Muscle of leg (tissue), 11 donors: ENCODE results near the gene TMEM164. TPM values are rescaled to one million over a fixed set of nuclear protein-coding genes. Genes with fewer than 3 reads are reported as not detected.

Experiments
- DNase-seq: peaks from one replicate; pipeline ENCODE4 v3.0.0; 2013
- H3K27ac ChIP-seq: one replicate; pipeline ENCODE4 v1.5.1; 2013; ENCODE audit warnings: mild to moderate bottlenecking, low read length, control low read depth
- H3K27me3 ChIP-seq: one replicate; pipeline ENCODE4 v1.6.1; 2013; ENCODE audit warnings: low read length; ENCODE audit not compliant: control insufficient read depth, insufficient read depth
- H3K36me3 ChIP-seq: one replicate; pipeline ENCODE4 v1.6.1; 2013; ENCODE audit warnings: low read length; ENCODE audit not compliant: control insufficient read depth, insufficient read depth
- H3K4me1 ChIP-seq: one replicate; pipeline ENCODE4 v1.6.1; 2013; ENCODE audit warnings: low read length; ENCODE audit not compliant: control insufficient read depth, insufficient read depth
- H3K4me3 ChIP-seq: one replicate; pipeline ENCODE4 v1.5.1; 2013; ENCODE audit warnings: low read length, control low read depth
- H3K9me3 ChIP-seq: replicated peaks from 2 replicates; pipeline ENCODE4 v1.6.1; 2013; ENCODE audit warnings: low read depth, low read length; ENCODE audit not compliant: control insufficient read depth
- WGBS: methylation state at CpG from one replicate; pipeline ENCODE4 v1.1.5; 2013; ENCODE audit warnings: missing lambda C conversion rate; ENCODE audit not compliant: insufficient coverage; 5-methylcytosine and 5-hydroxymethylcytosine counted together
- polyA plus RNA-seq, 8 donors: library from polyadenylated mRNA; unstranded; fragments of 120-200 nt; gene quantifications; one replicate each; pipeline versions ENCODE4 v1.2.1 to v1.2.3, GENCODE V29; 2013; ENCODE audit warnings: inconsistent platforms in 1 of 8, low replicate concordance in 1 of 8; ENCODE audit not compliant: insufficient read length in 8 of 8, insufficient read depth in 1 of 8
- total RNA-seq: library from RNA; stranded (reverse); fragments of 120-200 nt; gene quantifications from one replicate; pipeline ENCODE4 v1.2.4, GENCODE V29; 2013

The TMEM164 gene
- total and polyA plus RNA-seq, 9 donors, result 17.9 to 33.5 (median 26.3) TPM

- no peak overlapping the region for H3K4me3 ChIP-seq
- no peak for DNase-seq
- H3K36me3 ChIP-seq, result no peaks in the 10 kb centered on the region
- no CpG with 5 or more reads among the region's 3 CpGs for WGBS
- H3K27ac ChIP-seq, result no peak overlapping the region
- H3K4me1 ChIP-seq, result peaks cover 6% of the 10 kb centered on the region
- peaks cover 24% of the 10 kb centered on the region for H3K27me3 ChIP-seq
- no peaks in the 10 kb centered on the region for H3K9me3 ChIP-seq
Measured at GRCh38 chrX:110123331-110123782, 120.4 kb downstream of the TMEM164 start.

DNA sequence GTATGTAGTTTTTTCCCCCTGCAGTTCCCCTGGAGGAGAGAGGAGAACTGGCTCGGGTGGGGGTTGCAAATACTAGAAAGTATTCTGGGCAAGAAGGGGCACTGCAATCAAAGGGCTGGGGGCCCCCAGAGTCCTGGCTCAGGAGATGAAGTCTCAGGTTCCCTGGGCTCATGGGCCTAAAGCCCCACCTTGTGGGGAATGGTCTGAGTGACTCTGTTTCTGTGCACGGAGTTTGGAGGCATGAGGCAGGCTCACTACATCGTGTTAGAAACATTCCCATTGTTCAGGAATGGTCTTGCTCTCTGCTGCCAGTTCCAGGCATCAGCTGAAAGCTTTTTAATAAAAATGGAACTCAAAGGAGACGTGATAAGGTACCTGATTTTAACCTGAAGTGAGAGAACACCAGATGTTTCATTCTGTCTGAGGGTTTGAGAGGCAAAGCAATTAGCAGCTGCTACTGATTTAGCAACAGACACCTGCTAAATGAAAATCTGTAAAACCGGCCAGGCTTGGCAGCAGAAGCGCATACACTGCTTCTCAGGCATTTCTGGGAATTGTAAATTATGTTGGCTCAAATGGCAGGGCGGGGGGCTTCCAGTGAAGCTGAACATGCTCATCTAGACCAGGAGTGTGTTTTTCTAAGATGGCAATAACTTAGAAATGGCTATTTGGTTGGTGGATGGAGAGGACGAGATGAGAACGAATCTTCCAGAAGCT, 122.7 kb downstream of the TMEM164 start:
- peaks cover 24% of the 10 kb centered on the region for H3K27me3 ChIP-seq
- H3K36me3 ChIP-seq, result no peaks in the 10 kb centered on the region
- peaks cover 6% of the 10 kb centered on the region for H3K4me1 ChIP-seq
- no peak overlapping the region for H3K27ac ChIP-seq
- H3K9me3 ChIP-seq, result no peaks in the 10 kb centered on the region
- WGBS, result 25% methylated on average over 7 of the region's 9 CpGs
- DNase-seq, result peak; percentile 28
- H3K4me3 ChIP-seq, result no peak overlapping the region

GRCh38 chrX:110131031-110131430, 128.1 kb downstream of the TMEM164 start:
- no peak for DNase-seq
- Histone ChIP-seq H3K36me3 (no peaks in the 10 kb centered on the region), H3K4me1 (peaks cover 2% of the 10 kb centered on the region), H3K27me3 (peaks cover 16% of the 10 kb centered on the region), H3K27ac (no peak overlapping the region), H3K4me3 (no peak overlapping the region), H3K9me3 (no peaks in the 10 kb centered on the region)
- WGBS, result no CpG with 5 or more reads among the region's 1 CpG

DNA sequence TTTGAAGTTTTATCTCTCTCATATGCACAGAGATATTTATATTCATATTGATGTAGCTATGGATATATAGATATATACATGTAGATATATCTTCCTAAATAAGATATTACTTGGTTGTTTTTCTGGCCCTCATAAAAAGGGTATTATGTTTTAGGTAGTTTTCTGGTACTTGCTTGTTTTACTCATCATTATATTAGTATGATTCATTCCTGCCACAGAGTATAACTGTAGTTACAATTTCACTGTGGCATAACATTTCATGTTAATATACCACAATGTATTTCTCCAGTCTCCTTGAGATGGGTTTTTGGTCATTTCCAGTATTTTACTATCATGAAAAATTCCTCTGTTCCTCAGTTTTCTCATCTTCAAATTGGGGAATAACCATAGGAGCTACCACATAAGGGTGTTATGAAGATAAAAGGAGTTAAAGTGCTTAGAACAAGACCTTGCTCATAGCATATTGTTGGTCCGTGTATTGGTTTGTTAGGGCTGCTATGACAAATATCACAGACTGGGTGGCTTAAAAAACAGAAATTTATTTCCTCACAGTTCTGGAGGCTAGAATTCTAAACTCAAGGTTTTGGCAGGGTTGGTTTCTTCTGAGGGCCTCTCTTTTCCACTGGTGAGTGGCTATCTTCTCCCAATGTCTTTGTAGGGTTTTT, 129.7 kb downstream of the TMEM164 start:
- Histone ChIP-seq H3K9me3 (no peaks in the 10 kb centered on the region), H3K27ac (no peak overlapping the region), H3K4me1 (no peaks in the 10 kb centered on the region), H3K27me3 (peaks cover 12% of the 10 kb centered on the region), H3K4me3 (no peak overlapping the region), H3K36me3 (no peaks in the 10 kb centered on the region)
- DNase-seq, result no peak
- WGBS, result no CpG with 5 or more reads among the region's 1 CpG

DNA sequence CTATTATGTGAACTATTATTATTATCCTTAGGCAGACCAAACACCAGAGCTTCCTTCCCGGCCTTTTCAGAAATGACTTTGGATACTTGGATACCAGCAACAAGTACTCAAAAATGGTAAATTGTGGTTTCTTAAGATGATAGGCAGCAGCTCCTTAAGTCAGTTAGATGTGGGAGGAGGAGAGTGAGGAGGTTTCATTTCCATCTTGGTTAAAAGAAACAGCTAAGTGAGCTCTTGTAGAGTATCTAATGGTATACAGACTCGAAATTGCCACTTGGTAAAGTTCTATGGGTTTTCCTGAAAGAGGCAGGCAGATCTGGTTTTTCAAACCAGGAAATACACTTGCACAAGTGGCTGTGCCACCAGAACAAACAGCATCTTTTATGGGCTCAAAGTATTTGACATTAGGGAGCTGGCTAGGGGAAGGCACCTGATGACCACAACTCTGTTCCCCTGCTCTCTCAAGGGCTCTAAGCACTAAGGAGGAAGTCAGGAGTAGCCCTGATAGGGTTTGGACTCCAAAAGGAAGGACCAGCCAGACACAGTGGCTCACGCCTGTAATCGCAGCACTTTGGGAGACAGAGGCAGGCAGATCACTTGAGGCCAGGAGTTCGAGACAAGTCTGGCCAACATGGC, 130.9 kb downstream of the TMEM164 start:
- WGBS, result 84% methylated on average over 3 of the region's 5 CpGs
- Histone ChIP-seq H3K36me3 (no peaks in the 10 kb centered on the region), H3K4me3 (no peak overlapping the region), H3K4me1 (no peaks in the 10 kb centered on the region), H3K27me3 (peaks cover 10% of the 10 kb centered on the region), H3K9me3 (no peaks in the 10 kb centered on the region), H3K27ac (no peak overlapping the region)
- DNase-seq, result no peak

DNA sequence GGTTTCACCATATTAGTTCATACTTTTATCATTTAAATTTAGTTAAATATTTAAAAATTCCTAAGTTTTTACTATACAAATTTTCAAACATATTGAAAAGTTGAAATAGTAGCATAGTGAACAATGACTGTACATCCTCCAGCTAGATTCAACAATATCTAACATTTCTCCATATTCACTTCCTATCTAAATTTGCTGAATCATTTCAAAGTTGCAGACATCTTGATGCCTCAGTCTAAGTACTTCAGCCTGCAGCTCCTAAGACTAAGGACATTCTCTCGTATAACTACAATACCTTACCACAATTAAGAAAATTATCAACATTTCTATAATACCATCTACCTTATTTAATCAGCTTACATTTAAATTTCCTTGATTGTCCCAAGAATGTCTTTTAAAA, 132.7 kb downstream of the TMEM164 start:
- no peaks in the 10 kb centered on the region for H3K36me3 ChIP-seq
- no peaks in the 10 kb centered on the region for H3K4me1 ChIP-seq
- WGBS, result 71% methylated on average over 1 of the region's 1 CpG
- DNase-seq, result no peak
- no peaks in the 10 kb centered on the region for H3K9me3 ChIP-seq
- H3K27me3 ChIP-seq, result peaks cover 11% of the 10 kb centered on the region
- no peak overlapping the region for H3K27ac ChIP-seq
- no peak overlapping the region for H3K4me3 ChIP-seq

GRCh38 chrX:110136136-110136535, 133.2 kb downstream of the TMEM164 start:
- 50% methylated on average over 1 of the region's 4 CpGs for WGBS
- no peak for DNase-seq
- H3K36me3 ChIP-seq, result no peaks in the 10 kb centered on the region
- no peaks in the 10 kb centered on the region for H3K4me1 ChIP-seq
- no peaks in the 10 kb centered on the region for H3K9me3 ChIP-seq
- H3K4me3 ChIP-seq, result no peak overlapping the region
- no peak overlapping the region for H3K27ac ChIP-seq
- H3K27me3 ChIP-seq, result peaks cover 8% of the 10 kb centered on the region

DNA sequence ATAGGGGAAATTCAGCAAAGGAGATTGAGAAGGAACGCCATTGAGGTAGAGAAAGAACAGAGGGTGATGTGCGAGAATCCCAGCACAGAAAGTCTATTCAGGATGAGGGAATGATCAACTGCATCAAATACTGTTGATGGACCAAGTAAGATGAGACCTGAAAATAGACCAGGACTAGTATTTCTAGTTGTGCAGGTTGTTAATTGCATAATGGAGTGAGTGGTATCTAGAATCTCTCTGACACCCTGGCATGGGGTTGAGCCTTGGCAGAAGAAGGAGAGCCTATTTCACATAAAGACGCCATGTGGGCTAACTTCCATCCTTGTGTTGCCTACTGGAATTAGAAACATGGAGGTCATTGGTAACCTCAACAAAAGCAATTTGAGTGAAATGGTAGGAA, 135.6 kb downstream of the TMEM164 start:
- DNase-seq, result no peak
- Histone ChIP-seq H3K4me3 (no peak overlapping the region), H3K36me3 (no peaks in the 10 kb centered on the region), H3K27ac (no peak overlapping the region), H3K27me3 (peaks cover 15% of the 10 kb centered on the region), H3K4me1 (peaks cover 2% of the 10 kb centered on the region), H3K9me3 (no peaks in the 10 kb centered on the region)
- 83% methylated on average over 3 of the region's 3 CpGs for WGBS

DNA sequence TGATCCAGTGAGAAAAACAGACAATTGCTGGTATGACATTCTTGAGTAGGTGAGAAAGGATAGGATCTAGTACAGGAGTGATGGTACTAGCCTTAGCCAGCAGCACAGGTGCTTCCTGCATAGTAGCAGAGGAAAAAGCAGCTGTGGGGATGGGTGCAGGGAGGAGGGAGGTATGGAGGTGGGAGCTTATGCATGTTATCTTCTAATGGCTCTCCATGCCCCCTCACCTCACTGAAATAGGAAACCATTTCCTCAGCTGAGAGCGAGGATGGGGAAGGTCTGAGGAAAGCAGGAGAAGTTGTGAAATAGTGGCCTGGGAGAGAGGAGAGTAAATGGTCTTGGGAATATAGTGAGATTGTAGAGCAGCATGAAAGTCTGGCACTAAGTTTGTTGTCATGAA, 136.3 kb downstream of the TMEM164 start:
- Histone ChIP-seq H3K4me3 (no peak overlapping the region), H3K27me3 (peaks cover 18% of the 10 kb centered on the region), H3K36me3 (no peaks in the 10 kb centered on the region), H3K4me1 (peaks cover 7% of the 10 kb centered on the region), H3K9me3 (no peaks in the 10 kb centered on the region), H3K27ac (no peak overlapping the region)
- no CpG with 5 or more reads among the region's 1 CpG for WGBS
- DNase-seq, result no peak

DNA sequence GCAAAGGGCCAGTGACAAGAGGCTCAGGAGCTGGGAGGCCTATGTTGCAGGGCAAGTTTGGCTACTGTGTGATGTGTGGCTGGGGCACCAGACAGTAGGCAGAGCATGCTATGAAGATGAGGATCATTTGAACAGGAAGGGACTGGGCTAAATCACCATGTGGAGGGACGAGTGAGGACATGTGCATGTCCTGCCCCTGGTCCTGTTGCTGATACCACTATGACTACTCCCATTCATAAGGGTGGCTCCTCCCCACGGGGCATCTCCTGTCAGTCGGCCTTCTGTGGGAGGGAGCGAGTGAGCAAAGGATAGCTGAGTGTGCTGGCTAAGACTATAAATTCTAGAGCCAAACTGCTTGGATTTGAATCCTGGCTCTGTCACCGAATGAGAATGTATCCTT, 139.2 kb downstream of the TMEM164 start:
- Histone ChIP-seq H3K4me1 (peaks cover 10% of the 10 kb centered on the region), H3K4me3 (no peak overlapping the region), H3K36me3 (peaks cover 7% of the 10 kb centered on the region), H3K27me3 (peaks cover 22% of the 10 kb centered on the region), H3K27ac (no peak overlapping the region), H3K9me3 (no peaks in the 10 kb centered on the region)
- DNase-seq, result no peak
- WGBS, result 100% methylated on average over 1 of the region's 5 CpGs
